Measurements from ENCODE around the gene PHYKPL.

The PHYKPL gene

DNA sequence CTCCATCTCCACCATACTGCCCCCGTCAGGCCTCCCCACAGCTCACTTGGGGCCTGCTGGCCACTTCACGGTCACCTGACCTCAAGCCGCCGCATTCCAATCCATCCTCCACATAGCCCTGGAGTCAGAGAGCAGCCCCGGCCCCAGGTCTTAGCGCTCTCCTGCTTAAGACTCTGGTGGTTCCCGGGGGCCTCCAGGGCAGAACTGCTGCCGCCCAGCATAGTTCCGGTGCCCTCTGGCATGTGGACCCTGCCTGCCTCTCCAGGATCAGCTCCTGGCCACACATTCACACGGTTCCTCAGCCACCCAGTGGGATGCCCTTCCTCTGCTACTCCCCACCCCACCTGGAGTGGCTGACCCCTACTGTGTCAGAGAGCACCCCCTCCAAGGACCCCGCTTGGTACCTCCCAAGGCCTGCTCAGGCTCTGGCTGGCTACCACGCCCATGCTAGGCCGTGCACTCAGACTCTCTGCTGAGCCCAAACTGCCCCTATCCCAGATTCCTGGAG, 8.7 kb downstream of the PHYKPL start:
- no peak for DNase-seq (ENCODE audit: low spot score)

DNA sequence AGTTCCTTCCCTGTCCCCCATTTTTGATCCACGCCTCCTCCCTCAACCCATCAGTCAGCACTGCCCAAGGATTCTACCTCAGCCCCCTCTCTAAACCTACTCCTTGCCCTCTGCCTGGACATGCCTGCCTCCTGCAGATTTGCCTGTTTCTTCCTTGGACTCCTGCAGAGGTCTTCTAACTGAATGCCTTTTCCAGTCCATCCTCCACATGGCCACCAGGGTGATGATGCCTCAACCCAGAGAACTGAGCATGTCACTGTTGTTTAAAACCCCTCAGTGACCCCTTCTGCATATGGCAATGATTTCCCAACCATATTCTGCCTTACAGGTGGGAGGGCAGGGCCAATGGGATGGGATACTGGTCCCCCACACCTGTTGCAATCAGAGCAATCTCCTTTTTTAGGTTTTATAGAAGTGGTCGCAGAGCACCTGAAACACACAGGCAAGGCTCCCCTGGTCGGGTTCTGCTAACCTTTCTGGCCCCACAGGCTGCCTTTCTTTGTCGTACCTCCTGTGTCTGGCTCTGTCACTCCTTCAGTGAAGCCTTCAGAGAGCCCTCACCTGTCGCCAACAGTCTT, 9.3 kb downstream of the PHYKPL start:
- no peak for DNase-seq (ENCODE audit: low spot score)

DNA sequence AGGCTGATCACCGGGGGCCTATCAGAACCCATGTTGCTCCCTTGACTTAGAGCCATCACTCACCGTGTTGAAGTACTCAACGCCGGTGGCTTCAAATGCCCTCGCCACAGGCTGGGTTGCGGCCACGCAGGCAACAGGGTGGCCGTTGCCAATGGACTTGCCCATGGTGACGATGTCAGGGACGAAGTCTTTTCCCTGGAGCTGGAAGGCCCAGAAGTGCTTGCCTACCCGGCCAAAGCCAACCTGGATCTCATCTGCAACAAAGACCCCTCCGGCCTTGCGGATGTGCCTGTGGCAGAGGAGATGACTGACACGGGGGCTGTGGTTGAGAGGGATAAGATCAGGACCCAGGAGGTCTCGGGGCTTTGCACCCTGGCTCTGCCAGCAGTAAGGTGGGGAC, 10.3 kb downstream of the PHYKPL start:
- DNase-seq (ENCODE audit: low spot score): no peak

DNA sequence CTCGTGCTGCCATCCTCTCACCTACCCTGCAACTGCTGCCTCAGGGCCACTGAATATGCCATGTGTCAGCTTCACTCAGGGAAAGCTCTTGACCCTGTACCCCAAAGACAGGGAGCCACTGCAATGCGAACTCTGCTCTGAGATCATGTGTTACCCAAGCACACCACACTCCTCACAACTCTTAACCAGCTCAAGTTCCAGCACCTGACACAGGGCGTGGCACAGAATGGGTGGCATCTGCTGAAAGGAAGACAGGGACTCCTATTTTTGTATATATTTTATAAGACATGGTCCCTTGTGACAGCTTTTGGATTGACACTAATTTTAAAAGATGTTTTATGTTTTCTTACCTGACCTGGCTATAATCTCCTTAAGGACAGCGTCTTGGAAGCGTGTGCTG, 10.7 kb downstream of the PHYKPL start:
- no peak for DNase-seq (ENCODE audit: low spot score)

DNA sequence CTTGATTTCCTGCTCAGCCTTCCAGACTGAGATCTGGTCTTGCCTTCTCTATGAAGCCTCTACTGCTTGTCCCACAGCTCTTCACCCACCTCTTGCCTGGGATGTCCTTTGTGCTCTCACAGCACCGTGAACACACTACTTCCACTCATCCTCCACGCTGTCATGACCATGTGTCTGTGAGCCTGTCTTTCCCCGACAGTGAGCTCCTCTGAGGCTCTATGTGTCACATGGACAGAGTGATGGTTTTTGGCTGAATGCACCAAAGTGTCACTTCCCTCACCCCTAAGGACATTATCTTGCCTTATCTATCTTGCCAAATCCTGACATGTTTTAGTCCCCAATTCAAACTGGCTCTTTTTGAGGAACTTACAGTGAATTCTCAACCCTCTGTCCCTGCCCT, 11.3 kb downstream of the PHYKPL start:
- no peak for DNase-seq (ENCODE audit: low spot score)

DNA sequence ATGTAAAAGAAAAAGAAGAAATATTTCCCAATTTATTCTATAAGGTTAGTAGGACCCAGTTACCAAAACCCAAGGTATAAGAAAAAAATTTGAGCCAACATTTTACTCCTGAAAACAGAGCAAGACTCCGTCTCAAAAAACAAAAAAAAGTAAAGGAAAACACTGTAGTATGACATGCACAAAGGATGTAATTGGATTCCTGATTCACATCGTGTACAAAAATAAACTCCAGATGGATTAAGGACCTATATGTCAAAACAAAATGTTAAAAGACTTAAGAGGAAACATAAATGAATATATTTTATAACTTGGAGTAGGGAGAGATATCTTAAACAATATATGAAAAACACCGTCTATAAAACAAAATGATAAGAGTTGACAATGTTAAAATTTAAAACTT, 13.8 kb downstream of the PHYKPL start:
- no peak for DNase-seq (ENCODE audit: low spot score)

DNA sequence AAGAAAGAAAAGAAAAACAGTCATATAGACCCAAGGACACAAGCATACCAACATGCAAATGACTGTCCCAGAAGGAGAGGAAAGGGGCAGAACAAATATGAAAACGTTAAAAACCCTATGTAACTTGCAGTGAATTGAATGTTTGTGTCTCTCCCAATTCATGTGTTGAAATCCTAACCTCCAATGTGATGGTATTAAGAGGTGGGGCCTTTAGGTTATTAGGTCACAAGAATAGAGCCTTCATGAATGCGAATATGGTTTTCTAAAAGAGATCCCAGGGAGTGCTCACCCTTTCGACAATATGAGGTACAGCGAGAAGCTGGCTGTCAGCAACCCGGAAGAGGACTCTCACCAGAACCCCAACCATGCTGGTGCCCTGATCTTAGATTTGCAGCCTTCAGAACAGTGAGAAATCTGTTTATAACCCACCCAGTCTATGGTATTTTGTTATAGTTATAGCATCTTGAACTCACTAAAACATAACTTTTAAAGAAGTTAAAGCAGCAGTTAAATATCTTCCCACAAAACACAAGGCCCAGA, 14.3 kb downstream of the PHYKPL start:
- no peak for DNase-seq (ENCODE audit: low spot score)

DNA sequence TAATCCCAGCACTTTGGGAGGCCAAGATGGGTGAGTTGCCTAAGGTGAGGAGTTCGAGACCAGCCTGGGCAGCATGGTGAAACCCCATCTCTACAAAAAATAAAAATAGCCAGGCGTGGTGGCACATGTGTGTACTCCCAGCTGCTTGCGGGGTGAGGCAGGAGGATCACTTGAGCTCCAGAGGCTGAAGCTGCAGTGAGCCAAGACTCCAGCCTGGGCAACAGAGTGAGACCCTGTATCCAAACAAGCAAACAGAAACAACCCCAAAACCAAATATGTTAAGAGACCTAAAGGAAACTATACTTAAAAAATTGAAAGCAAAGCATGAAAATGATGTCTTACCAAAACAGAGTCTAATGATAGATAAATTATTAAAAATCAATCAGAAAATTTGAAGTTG, 15.8 kb downstream of the PHYKPL start:
- no peak for DNase-seq (ENCODE audit: low spot score)

DNA sequence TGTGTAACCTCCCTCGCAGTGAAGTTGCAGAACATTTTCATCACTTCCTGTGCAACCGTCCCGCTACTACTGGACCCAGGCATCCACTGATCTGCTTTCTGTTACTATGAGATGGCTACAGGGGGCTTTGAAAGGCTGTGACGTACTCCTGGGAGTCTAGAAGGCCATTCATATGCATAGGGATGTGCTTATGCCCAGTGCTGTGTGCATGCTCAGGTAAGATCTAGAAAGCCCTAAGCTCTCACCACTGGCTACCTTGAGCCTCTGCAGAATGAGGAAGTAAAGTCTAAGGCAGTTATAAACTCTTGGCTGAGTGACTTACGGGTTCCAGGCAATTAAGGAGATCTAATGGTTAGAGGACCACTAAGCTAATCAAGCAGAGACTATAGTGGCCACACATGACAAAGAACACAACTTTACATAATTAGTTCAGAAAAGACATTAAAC, 16.5 kb downstream of the PHYKPL start:
- DNase-seq (ENCODE audit: low spot score): no peak

DNA sequence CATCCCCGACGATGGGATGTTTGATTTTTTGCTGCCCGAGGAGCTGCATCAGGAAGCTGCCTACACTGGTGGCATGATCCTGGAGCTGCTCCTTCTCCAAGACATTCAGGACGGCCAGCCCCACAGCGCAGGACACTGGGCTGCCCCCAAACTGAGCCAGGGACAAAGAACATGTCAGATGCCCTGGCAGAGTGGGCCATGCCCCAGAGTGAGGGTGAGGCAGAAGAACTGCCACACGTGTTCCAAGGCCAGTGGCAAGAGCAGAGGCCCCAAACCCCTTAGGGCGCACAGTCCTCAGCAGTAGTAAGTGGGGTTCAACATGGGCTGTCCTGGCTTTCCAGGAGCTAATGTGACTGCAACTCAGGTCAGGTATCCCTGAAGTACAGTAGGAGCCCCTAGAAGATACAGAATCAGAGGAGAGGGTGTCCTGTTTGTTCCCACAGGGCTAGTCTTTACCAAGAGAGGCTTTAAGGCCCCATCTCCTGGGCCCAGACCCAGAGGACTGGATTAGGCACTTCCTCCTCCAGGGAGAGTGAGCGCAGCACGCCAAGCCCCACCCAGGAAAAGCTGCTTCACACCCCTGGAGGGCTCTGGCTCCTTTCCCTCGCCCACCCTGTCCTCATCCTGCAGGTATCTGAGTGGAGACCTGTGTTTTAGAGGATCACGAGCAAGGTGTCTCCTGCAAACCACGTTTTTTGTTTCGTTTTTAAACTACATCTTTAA, 17.2 kb downstream of the PHYKPL start:
- no peak for DNase-seq (ENCODE audit: low spot score)

DNA sequence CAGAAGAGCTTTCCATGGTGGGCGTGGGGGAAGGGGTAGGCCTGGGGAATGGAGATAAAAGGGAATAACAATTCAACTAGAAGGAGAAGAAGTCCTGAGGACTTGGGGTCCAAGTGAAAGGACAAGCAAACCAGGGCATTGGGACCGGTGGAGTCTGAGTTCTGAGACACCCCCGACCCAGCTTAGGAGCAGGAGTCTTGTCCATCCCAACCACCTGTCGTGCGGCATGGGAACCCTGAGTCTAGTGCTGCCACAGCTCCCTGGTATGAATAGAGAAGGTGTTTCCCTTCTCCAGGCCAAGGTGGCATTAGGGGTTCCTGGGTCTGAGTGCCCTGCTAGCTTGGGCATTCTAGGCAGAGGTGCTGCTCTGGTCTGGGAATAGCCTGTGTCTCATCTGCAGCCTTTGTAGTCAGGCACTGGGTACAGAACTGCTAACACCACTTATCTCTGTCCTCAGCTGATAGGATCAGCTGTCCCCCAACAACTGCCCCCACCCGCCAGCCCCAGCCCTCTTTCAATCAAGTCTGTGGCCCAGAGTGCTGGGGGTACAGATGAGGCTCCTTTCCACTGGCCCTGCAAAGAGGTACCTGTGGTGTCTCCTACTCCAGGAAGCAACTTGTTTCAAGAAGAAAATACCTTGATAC, 18.3 kb downstream of the PHYKPL start:
- DNase-seq (ENCODE audit: low spot score): no peak

DNA sequence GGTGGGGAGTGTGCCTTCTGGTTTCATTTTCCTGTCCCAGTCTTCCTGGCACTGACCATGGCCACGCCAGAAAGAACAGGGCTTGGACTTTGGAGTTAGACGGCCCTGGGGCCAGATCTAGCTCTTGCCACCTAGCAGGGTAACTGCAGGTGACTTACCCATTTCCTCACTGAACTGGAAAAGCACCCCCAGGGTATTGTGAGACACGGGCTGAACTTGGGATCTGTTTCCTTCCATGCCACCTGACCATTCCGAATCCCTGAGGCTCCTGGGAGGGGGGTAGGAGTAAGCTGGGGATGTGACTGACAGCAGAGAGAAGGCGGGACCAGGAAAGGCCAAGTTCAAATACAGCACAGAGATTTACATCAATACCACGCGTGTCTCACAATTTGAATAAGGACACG, 18.9 kb downstream of the PHYKPL start:
- DNase-seq (ENCODE audit: low spot score): no peak

DNA sequence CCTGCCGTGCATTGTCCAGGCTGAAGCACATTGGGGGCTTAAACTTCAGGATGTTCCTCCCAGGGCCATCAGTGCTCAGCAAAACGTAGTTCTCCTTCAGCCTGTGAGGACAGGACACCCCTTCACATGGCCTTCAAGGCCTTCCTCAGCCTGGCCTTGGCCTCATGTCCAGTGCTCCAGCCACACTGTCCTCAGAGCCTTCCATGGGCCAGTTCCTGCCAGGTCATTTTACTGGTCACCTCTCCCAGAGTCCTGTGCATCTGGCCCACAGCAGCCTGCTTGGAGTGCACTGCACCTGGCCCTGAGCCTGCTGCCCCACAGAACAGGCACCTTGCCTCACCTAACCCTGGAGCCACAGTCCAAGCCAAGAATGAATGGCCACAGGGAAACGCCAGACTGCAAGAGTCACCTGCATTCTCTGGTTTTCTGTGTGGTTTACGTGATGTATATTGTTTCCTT, 19.6 kb downstream of the PHYKPL start:
- no peak for DNase-seq (ENCODE audit: low spot score)

DNA sequence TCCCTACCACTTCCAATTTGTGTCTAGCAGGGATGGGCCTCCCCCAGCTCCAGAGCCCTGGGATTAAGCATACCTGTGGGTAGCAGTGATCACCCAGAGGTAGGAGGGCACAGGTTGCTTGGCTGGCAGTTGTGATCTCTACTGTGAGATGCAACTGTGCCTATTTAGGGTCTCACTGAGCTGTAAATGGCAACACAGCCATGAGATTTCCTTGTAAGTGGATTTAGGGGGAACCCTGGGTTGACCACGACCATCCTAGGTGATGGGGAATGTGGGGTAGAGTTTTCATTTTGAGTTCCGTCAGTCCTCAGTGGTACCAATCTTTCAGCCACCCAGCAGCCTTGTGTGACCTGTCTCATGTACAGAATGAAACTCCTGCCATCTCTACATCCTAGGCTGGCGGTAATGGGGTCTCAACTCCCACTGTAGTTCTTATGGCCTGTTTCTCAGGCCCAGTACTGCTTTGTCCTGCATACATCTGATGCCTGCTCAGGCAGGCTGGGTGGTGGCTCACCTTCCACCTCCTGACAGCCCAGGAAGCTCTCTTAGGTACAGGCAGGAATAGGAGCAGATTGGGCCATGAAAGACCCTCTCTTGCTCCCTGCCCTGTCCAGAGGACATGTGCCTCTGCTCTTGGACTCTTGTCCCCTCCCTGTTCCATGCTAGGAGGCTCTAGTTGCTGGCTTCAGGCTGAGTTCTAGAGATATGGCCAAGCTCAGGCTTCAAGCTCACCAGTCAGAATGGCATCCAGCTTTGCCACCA, 20.2 kb downstream of the PHYKPL start:
- no peak for DNase-seq (ENCODE audit: low spot score)

DNA sequence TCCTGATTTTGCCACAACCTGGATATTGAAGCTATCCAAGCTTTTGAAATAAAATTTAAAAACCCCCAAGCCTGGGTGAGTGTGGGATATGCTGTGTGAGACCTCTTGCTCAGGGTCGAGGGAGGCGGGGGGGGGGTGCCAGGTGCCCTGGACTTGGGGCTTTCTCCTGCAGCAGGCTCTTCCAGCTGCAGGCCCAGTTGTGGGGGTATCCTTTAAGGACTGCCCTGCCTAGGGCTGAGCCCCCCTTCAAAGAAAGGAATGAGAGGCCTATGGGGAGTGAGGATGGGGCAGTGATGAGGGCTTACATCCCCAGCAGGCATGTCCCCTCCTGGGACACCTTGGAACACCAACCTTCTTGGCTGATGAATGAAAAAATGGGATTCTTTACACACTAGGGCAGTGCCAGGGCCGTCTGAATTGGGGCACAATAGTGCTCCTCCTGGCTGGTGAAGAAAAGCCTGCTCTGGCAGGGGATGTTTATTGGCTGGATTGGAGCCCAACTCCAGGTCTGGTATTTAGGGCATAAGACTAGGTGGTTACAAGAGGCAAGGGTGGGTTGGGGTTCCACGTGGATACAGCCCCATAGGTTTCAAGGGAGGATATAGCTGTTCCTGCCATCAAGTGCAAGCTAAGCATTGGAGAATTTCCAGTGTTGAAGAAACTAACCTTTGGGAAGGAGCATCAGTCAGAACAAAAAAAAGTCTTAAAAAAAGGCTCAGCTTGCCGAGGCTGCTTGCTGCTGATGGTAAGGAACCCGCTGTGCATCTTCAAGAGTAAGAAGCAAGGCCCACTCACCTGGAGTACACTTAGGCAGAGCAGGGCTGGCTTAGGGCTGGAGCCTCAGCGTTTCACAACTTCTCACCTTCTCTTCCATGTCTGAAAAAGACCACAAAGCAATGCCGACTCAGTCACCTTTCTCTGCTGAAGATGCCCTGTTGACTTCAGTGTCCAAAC, 21.2 kb downstream of the PHYKPL start:
- no peak for DNase-seq (ENCODE audit: low spot score)

DNA sequence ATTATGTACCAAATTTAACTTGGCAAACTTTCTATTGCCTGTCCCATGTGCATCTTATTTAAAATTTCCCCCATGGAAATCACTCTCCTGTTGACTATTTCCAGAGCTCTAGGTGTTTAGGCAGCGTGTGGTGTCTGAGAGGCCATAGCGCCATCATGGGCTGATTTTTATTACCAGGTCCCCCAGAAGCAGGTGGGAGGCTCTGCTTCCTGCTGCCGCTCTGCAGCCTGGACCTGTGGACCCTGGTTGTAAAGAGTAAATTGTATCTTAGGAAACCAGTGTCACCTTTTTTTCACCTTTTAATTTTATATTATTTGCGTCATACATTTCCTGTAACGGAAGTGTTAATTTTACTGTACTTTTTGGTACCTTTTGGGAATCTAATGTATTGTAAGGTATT, 21.9 kb downstream of the PHYKPL start:
- no peak for DNase-seq (ENCODE audit: low spot score)

DNA sequence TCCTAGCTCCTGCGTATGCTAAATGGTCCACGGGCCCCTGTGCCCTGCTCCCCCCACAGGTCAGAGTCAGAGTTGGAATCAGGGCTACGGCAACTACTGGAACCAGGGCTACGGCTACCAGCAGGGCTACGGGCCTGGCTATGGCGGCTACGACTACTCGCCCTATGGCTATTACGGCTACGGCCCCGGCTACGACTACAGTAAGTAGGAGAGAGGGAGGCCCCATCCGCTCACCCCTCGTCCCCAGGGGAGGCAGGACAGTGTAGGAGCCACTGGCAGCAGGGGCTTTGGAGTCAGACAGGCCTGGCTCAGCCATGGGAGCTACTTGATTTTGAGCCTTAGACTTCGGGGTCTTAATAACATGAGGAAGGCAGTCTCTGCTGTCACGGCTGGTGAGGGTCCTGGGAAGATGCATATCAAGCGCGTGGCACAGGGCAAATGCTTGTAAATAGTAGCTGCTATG, 22.5 kb downstream of the PHYKPL start:
- no peak for DNase-seq (ENCODE audit: low spot score)

DNA sequence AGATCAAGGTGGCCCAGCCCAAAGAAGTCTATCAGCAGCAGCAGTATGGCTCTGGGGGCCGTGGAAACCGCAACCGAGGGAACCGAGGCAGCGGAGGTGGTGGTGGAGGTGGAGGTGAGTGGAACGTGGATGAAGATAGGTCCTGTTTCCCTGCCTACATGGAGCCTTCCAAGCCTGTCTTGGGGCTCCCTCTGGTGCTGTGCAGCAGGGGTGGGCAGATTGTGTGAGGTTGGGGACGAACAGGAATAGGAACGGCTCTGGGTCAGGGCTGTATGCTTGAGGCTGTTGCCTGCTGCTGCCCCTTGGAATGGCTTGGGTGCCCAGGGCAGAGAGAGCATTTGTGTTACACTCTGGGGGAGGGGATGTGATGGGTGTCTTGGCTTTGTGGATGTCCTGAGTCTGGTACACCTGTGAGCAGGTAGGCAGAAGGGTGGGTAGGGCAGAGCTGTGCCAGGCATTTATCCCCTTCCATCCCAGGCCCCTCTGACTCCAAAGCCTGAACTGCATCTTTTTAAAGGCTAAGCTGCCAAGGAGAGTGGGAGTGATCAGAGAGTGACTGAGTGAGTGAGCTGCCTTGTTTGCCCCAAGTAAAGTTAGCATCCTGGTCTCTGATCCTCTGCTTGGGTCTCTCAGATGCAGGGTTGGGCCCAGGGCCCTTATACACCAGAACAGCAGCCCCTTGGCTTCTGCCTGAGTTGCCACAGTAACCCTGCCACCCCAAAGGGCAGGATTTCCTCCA, 23.1 kb downstream of the PHYKPL start:
- DNase-seq (ENCODE audit: low spot score): no peak

DNA sequence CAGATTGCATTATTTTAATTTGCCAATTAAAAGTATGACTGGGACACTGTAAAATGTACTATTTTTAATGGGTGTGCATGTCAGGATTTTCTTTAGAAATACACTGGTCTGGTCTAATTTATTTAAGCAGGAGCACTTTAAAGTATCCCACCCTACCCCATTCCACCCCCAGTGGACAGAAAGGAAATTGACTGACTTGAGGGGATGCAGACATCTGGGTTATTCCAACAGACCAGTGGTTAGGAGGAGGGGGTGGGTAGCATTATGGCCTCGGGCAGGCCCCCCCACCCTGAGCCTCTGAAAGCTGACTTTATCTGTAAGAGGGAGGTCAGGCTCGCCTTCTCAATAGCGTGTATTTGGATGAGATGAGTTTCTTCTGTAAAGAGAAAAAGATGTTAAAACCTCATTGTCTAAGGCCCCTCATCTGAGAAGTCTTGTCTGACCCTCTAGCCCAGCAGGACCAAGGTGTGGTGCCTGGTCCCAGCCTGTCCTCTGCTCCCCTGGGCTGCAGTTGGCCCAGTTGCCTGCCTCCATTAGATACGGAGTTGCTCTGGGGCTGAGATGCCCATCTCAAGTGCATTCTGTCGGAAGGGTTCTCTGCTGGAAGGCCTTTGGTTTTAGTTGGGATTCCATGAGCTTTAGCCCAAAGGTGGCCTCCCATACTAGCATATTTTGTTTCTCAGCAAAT, 23.9 kb downstream of the PHYKPL start:
- DNase-seq (ENCODE audit: low spot score): no peak

DNA sequence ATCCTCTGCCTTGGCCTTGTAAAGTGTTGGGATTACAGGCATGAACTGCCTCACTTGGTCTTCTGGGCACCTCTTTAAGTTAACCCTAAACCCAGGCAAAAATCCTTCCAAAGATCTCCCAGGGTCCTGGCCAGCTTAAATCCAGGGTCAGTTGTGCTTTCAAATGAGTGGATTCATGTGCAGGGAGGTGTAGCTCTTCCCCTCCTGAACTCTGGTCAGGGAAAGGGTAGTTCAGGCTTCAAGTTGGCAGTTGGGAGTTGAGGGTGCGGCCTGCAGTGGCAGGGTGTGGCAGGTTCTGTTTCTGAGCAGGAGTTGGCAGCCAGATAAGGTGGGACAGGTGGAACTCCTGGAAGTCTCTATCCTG, 24.7 kb downstream of the PHYKPL start:
- DNase-seq (ENCODE audit: low spot score): no peak
